Skeletal muscle cell (primary cell): ENCODE measurements around the gene NTF3.

Experiments
- DNase-seq: peaks from one replicate; pipeline ENCODE4 v3.0.0-alpha.2; 2010; ENCODE audit warnings: low read depth
- H3K4me3 ChIP-seq: 2 replicates; pipeline ENCODE4 v1.5.1; 2011; ENCODE audit warnings: low read depth, mild to moderate bottlenecking, control low read depth, low read length, moderate library complexity

NTF3 gene

DNA sequence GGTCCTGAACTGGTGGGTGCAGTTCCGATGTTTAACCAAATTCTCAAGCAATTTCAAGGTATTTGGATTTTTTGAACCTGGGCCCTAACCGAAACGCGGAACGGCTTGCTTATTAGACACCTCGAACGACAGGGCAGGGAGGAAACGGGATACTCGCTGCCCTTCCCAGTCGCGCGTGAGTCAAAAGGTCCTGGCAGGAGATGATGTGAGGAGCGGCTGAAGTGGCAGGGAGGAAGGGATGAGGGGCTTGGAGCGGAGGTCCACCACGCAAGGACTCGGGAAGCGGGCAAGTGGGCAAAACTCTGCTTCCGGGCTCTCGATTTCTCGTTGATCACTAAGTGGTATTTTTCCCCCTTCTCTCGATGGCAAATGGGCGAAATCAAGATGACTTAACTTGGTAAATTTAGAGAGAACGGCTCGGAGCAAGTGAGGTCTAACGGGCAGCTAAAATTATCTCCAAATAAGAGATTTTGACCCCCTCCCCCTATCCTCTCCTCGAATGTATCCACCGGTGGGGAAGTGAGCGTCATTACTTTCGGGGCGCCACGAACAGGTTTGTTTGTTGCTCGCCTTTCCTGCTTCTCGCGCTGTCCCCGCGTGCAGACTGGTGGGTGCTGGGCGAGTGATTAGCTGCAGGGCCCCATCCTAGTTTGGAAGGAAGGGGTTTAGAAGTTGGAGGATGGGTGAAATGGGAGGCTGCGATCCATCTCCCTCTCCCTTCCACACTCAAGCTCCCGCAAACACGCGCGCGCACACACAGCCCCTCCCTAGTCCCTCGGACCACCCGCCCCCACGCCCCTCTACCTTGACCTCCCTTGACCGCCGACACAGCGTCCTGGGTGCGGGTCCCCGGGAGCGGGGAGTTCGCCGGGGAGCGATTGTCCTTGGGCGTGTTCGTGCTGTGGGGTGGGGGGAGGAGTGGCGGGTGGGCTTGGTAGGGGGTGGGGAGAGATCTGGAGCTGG, 986 bp upstream of the NTF3 start:
- DNase-seq: no peak
- H3K4me3 ChIP-seq: peak overlapping the region; percentile 44

GRCh38 chr12:5433081-5433844, 1.4 kb downstream of the NTF3 start:
- peak overlapping the region; percentile 44 for H3K4me3 ChIP-seq
- DNase-seq: no peak

GRCh38 chr12:5433845-5434646, 2.1 kb downstream of the NTF3 start:
- no peak for DNase-seq
- peak overlapping the region; percentile 44 for H3K4me3 ChIP-seq

DNA sequence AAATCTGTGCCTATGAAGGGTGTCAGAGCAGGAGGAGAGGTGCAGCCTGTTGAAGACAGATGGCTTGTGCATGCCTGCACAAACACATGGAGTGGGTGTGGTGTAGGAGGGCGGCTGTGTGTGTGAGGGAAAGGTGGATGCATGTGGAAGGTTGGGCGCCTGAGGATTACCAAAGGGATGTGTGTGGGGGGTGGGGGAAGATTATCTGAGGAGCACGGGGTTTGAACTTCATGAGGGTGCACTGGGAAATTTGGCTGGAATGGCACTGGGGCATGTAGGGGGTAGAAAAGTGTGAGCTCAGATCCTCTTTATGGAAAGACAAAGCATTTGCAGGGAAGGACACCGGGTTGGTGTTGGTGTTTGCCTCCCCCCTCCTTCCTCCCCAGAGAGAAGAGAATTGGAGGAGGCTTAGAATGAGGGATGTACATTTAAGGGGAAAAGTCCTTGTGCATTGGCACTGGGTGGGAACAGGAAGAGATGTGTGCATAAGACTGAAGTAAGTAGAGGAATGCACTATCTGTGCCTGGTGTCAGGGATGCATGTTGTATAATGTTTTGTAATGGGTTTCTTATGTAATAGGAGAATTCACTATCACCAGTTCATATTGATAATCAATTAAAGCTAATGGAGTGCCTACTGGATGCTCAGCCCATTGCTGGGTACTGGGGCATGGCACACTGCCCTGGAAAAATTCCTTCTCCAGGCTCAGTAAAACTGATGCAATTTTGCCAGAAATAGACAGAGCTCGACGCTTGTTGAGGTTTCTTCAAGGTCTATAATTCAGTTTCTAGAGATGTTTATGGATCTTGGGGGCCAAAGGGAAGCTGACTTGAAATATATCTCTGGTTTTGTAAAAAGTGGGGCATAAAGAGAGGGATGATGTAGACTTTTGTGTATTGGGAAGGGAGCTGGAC, 3.0 kb downstream of the NTF3 start:
- no peak for DNase-seq
- H3K4me3 ChIP-seq: no peak overlapping the region

DNA sequence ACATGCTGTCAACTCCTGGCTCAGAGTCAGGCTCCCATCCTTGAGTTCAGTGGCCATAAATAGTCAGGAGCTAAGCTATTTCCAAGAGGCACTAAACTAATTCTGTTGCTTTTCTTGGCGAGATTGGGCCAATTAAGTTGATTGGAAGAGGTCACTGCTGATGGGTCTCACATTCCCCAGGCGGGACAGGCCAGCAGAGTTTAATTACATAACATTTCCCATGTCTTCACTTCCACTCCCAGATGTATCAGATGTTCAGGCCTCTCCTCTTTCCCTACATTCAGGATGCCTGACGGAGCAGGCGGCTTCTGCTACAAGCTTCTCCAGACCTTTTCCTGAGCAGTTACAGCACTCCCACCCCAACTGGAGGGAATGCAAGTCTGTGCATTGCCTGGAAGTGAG, 5.3 kb downstream of the NTF3 start:
- no peak overlapping the region for H3K4me3 ChIP-seq
- no peak for DNase-seq

DNA sequence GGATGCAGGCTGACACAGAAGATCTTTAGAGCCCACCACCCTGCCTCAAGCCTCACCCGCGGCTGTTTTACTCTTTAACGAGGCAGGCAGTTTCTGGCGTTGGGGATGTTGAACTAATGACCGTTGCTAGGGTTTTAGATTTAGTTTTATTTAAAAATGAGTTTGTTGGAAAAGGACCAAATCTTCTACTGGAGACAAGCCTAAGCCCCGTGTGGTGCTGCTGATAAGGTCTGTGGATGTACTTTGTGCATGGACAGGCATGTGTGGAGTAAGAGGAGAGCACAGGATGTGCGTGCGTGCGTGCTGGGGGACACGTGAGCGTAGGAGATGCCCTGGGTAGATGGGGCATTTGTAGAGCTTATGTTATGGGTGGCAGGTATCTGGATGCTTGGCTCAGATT, 5.7 kb downstream of the NTF3 start:
- DNase-seq: no peak
- no peak overlapping the region for H3K4me3 ChIP-seq

DNA sequence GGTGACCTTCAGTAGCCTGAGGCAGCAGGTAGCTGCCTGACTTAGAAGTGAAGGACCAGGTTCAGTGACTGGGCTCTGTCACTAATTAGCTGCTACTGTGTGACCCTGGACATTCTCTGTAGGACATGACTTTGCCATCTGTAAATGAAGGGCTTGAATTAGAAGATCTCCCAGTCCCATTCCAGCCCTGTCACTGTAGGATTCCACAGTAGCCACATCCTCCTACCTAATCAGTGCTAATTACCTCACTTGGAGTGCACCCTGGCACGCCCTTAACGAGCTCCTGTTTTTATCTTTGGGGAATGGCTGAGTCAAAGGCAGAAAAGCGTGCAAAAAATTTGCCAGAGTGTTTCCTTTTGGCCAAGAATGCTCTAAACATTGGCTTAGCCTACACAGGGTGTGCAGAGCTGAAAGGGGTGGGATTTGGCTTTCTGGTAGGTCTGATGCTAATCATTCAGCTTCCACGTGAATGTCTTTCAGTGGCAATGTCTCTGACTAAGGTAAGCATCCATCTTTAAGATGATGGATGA, 6.8 kb downstream of the NTF3 start:
- no peak for DNase-seq
- no peak overlapping the region for H3K4me3 ChIP-seq

DNA sequence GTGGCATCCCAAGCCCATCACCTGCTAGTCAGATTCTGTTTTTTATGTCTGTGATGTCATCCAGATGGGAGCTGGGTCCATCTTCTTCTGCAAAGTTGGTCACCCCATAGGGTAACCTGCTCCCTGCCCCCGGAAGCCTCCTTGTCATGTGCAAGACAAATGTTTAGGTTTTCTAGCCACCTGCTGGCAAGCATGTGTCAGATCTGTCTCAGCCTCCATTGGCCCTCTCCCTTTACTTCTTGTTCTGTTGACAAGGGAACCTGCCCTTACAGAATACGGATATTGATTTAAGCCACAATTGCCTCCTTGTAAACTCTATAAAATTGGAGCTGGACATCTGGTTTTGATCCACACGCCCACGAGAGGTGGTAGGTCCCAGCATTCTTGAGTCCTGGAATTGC, 7.5 kb downstream of the NTF3 start:
- DNase-seq: no peak
- H3K4me3 ChIP-seq: no peak overlapping the region

DNA sequence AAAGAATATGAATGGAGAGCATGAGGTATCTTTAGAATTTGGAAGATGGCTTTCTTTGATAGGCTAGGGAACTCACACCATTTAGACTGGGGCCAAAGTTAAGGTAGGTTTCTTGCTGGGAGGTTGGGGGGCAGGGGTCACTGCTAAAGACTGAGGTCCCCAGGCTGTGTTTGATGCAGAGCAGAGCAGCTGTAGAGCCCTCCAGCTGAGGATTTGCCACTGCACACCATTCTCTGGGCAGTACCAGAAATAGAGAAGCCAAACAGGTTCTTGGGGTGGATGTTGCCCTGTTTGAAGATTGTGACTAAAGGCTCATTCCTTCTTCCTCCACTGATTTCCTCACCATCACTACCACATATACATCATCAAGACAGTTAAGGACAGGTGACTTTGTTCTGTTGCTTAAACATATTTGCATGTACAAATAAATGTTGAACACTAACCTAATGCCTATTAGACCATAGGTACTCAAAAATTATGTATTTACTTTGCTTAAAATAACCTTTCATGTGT, 7.9 kb downstream of the NTF3 start:
- no peak overlapping the region for H3K4me3 ChIP-seq

DNA sequence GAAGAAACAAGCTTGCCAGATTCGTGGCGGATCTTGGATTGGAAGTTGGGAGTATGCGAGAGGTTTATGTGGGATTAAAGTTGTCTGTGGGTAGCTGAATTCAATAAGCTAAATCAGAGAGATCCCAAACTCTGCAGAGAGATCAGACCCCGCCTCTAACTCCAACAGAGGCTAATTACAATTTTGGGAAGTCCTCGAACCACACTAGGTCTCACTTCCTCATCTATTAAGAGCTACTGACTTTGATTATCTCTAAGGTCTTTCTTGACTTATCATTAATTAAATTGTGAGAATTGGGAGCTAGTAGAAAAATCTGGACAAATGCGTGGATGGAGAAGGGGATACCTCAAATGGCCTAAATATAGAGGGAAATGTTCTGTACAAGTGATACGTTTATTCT, 9.1 kb downstream of the NTF3 start:
- no peak overlapping the region for H3K4me3 ChIP-seq
- no peak for DNase-seq

More for the DNA sequence above, 7.9 kb downstream of the NTF3 start:
- DNase-seq: no peak

GRCh38 chr12:5441497-5442236, 9.8 kb downstream of the NTF3 start:
- DNase-seq: no peak
- no peak overlapping the region for H3K4me3 ChIP-seq

DNA sequence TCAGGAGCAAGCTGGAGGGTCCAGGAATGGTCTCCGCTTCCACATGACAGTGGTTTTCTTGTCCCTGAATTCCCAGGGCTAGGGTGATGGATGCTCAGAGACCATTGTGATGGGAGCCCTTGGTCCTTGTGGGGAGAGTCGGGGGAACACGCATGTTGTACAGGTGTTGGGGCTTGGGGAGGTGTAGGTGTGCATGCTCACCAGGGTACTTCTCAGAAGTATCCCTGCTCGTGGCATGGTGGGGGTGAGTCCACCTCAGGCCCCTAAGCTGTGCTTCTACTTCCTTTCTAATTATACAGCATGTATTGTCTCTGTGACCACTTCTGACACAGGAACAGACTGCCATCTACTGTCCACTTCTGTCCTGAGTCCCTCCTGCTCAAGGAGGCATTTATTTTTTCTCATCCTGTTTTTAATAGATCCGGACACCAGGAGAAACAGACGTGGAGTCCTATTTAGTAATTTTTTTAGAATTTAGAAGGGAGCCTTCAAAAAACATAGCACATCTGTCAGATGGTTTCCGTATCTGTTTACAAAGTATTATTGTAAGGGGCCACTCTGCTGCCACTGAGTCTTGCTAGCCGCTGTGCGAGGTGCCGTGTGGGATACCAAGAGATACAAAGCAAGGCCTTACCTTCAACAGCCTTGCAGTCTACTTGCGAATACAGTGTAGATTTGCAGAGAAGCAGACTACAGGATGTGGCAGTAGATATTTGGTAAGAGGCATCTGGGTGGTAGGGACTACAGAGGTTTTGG, 10.5 kb downstream of the NTF3 start:
- no peak for DNase-seq
- no peak overlapping the region for H3K4me3 ChIP-seq

DNA sequence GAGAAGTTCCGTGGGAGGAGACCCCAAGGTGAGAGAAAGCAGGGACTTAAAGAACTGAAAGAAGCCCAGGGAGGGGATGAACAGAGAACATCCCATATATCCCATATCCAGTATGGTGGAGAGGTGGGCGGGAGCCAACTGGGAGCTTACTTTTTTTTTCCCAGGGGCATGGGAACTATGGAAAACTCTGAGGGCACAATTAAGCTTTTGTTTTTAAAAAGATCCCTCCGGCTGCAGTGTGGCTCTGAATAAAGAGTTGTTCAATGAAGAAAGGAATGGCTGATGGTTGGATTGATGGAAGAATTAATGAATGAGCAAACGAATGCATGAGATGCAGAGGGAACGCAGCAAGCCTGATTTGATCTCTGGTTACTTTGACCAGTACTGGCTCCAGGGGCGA, 12.6 kb downstream of the NTF3 start:
- no peak for DNase-seq
- no peak overlapping the region for H3K4me3 ChIP-seq

GRCh38 chr12:5447320-5447719, 15.4 kb downstream of the NTF3 start:
- no peak overlapping the region for H3K4me3 ChIP-seq
- DNase-seq: no peak

- H3K4me3 ChIP-seq: no peak overlapping the region
- no peak for DNase-seq
These were observed 19.3 kb downstream of the NTF3 start for GRCh38 chr12:5451251-5451650.

GRCh38 chr12:5452569-5452968, 20.7 kb downstream of the NTF3 start:
- no peak for DNase-seq
- no peak overlapping the region for H3K4me3 ChIP-seq

GRCh38 chr12:5453466-5453865, 21.6 kb downstream of the NTF3 start:
- H3K4me3 ChIP-seq: no peak overlapping the region

More at GRCh38 chr12:5453466-5453865, 21.6 kb downstream of the NTF3 start:
- no peak for DNase-seq
